GM23338 (cell line): ENCODE results near the gene NPHP4. TPM values are rescaled to one million over a fixed set of nuclear protein-coding genes. Genes with fewer than 3 reads are reported as not detected.

ENCODE experiments used
- ATAC-seq: fragments of 200-7000 bp; cut with Tn5 transposase; 3 replicates; pipeline ENCODE4 v1.9.1; 2020
- DNase-seq: peaks from one replicate; pipeline ENCODE4 v3.0.0-alpha.2; 2015; ENCODE audit warnings: low spot score
- H2AFZ ChIP-seq: fragments of 200-600 bp; sonication (generic); 2 replicates; pipeline ENCODE4 v1.8.0; 2016; ENCODE audit warnings: antibody characterized with exemption, mild to moderate bottlenecking, moderate library complexity
- H3F3A ChIP-seq: fragments of 200-600 bp; sonication (generic); replicated peaks from 2 replicates; pipeline ENCODE4 v1.8.0; 2017; ENCODE audit warnings: antibody characterized with exemption, mixed run types, low read depth
- H3K27ac ChIP-seq: fragments of 200-600 bp; sonication (generic); 2 replicates; pipeline ENCODE4 v1.6.1; 2016; ENCODE audit warnings: low read depth
- H3K27me3 ChIP-seq: fragments of 200-600 bp; sonication (generic); 2 replicates; pipeline ENCODE4 v1.8.0; 2016; ENCODE audit warnings: mild to moderate bottlenecking, mixed run types, moderate library complexity; ENCODE audit not compliant: insufficient read depth
- H3K36me3 ChIP-seq: fragments of 200-600 bp; sonication (generic); 2 replicates; pipeline ENCODE4 v1.8.0; 2016; ENCODE audit warnings: mild to moderate bottlenecking; ENCODE audit not compliant: insufficient read depth
- H3K4me1 ChIP-seq: fragments of 200-600 bp; sonication (generic); 2 replicates; pipeline ENCODE4 v1.8.0; 2016; ENCODE audit warnings: mild to moderate bottlenecking, moderate library complexity; ENCODE audit not compliant: insufficient read depth
- H3K4me2 ChIP-seq: fragments of 200-600 bp; sonication (generic); 2 replicates; pipeline ENCODE4 v1.7.1; 2017; ENCODE audit warnings: mixed run types
- H3K4me3 ChIP-seq: fragments of 200-600 bp; sonication (generic); 2 replicates; pipeline ENCODE4 v1.6.1; 2016; ENCODE audit warnings: mixed run types
- H3K79me2 ChIP-seq: fragments of 200-600 bp; sonication (generic); replicated peaks from 2 replicates; pipeline ENCODE4 v1.8.0; 2017; ENCODE audit warnings: mild to moderate bottlenecking; ENCODE audit not compliant: insufficient read depth
- H3K9me2 ChIP-seq: fragments of 200-600 bp; sonication (generic); 2 replicates; pipeline ENCODE4 v1.8.0; 2017; ENCODE audit not compliant: insufficient read depth
- H4K20me1 ChIP-seq: fragments of 200-600 bp; sonication (generic); replicated peaks from 2 replicates; pipeline ENCODE4 v1.8.0; 2017; ENCODE audit warnings: mild to moderate bottlenecking; ENCODE audit not compliant: insufficient read depth
- H3K27ac Mint-ChIP-seq: 2 replicates; pipeline ENCODE4 v1.8.0; 2020; ENCODE audit warnings: inconsistent platforms, mild to moderate bottlenecking, moderate library complexity, mixed read lengths
- H3K27me3 Mint-ChIP-seq: 3 replicates; pipeline ENCODE4 v1.8.0; 2022; ENCODE audit warnings: low read depth, mild to moderate bottlenecking, moderate library complexity, mixed read lengths, inconsistent platforms; ENCODE audit not compliant: insufficient read depth, poor library complexity
- H3K36me3 Mint-ChIP-seq: 3 replicates; pipeline ENCODE4 v1.8.0; 2021; ENCODE audit warnings: low read depth, mild to moderate bottlenecking, inconsistent platforms, moderate library complexity, mixed read lengths
- H3K4me1 Mint-ChIP-seq: 3 replicates; pipeline ENCODE4 v1.8.0; 2020; ENCODE audit warnings: mild to moderate bottlenecking, inconsistent platforms, mixed read lengths
- H3K4me3 Mint-ChIP-seq: 3 replicates; pipeline ENCODE4 v1.8.0; 2021; ENCODE audit warnings: moderate library complexity, mild to moderate bottlenecking, inconsistent platforms, mixed read lengths
- H3K9me3 Mint-ChIP-seq: 3 replicates; pipeline ENCODE4 v1.8.0; 2020; ENCODE audit warnings: moderate library complexity, mild to moderate bottlenecking, inconsistent platforms, mixed read lengths
- EZH2 ChIP-seq: fragments of 200-600 bp; sonication (generic); IDR thresholded peaks from one replicate; pipeline ENCODE4 v1.8.0; 2017; ENCODE audit warnings: antibody characterized with exemption, mild to moderate bottlenecking, low read depth; ENCODE audit not compliant: unreplicated experiment
- EZH2phosphoT487 ChIP-seq: fragments of 200-600 bp; sonication (generic); IDR thresholded peaks from one replicate; pipeline ENCODE4 v1.8.1; 2018; ENCODE audit warnings: antibody characterized with exemption; ENCODE audit not compliant: unreplicated experiment
- NANOG ChIP-seq: IDR thresholded peaks from 2 replicates; pipeline ENCODE4 v1.6.1; 2016; ENCODE audit warnings: antibody characterized with exemption, borderline replicate concordance
- POLR2AphosphoS5 ChIP-seq: IDR thresholded peaks from 2 replicates; pipeline ENCODE4 v1.6.1; 2016; ENCODE audit warnings: antibody characterized with exemption, low read depth
- STAT1 ChIP-seq: IDR thresholded peaks from one replicate; pipeline ENCODE4 v1.6.1; 2016; ENCODE audit warnings: antibody characterized with exemption; ENCODE audit not compliant: unreplicated experiment
- ZNF331 ChIP-seq: fragments of 250-450 bp; sonication (Bioruptor Pico); IDR thresholded peaks from 2 replicates; pipeline ENCODE4 v1.5.0; 2020; ENCODE audit warnings: low read depth, mild to moderate bottlenecking, moderate library complexity
- polyA plus RNA-seq: library from polyadenylated mRNA; unstranded; fragments of >200 nt; fragmentation: Nextera tagmentation; extraction: Ambion mirVana; gene quantifications from 2 replicates; pipeline ENCODE4 v1.2.1, GENCODE V29; 2016
- total RNA-seq: library from RNA; depleted of rRNA; stranded (reverse); fragments of >200 nt; shearing (Covaris generic); gene quantifications from 2 replicates; pipeline ENCODE4 v1.2.3, GENCODE V29; 2014
- TF ChIP-seq, protein P1 (sequence below): fragments of 250-450 bp; sonication (Bioruptor Pico); IDR thresholded peaks from 2 replicates; pipeline ENCODE4 v1.5.0; 2020; ENCODE audit warnings: mild to moderate bottlenecking, moderate library complexity
- TF ChIP-seq, protein P2 (sequence below), 2 experiments: fragments of 200-600 bp in 1 of 2; sonication (generic) in 1 of 2; conservative IDR thresholded peaks; 2 replicates each; pipeline versions ENCODE4 v1.5.1 to v1.6.1; 2016 to 2017; ENCODE audit warnings: antibody characterized with exemption in 2 of 2, low read depth in 2 of 2, mild to moderate bottlenecking in 2 of 2, moderate library complexity in 1 of 2

The NPHP4 gene
- total and polyA plus RNA-seq, 2 experiments from 2014 or later: 2.5 to 12.4 TPM

DNA sequence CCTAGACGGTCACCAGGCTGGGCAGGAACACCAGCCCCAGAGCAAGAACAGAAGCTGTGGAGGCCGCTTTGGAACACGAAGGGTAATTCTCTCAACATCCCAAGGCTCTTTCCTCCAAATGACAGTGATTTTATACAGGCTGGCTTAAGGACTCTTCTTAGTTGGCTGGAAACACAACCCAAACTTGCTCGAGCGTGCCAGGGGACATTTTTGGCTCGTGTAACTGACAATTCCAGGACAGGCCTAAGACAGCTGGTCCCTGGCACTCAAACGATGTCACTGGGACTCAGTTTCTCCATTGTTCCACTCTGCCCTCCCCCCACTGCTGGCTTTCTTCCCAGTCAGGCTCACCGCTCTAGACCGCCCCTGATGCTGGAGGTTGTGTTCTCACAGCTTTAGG lies 164.7 kb downstream of the NPHP4 start:
- H3K27me3 ChIP-seq: no peaks in the 10 kb centered on the region
- Mint-ChIP-seq H3K4me1 (peaks cover 14% of the 10 kb centered on the region), H3K36me3 (peaks cover 10% of the 10 kb centered on the region), H3K9me3 (peaks cover 9% of the 10 kb centered on the region; the same call in 2 of the 3 replicates), H3K27ac (no peak overlapping the region), H3K4me3 (no peak overlapping the region), H3K27me3 (peaks cover 17% of the 10 kb centered on the region)
- no peak for DNase-seq
- no peaks in the 10 kb centered on the region for H3K9me2 ChIP-seq
- H3K79me2 ChIP-seq: no peaks in the 10 kb centered on the region
- H3K36me3 ChIP-seq: no peaks in the 10 kb centered on the region
- H3F3A ChIP-seq: no peaks in the 10 kb centered on the region
- H2AFZ ChIP-seq: no peak overlapping the region
- H3K4me2 ChIP-seq: no peak overlapping the region
- ATAC-seq: no peak
- H3K4me3 ChIP-seq: no peak overlapping the region
- H4K20me1 ChIP-seq: no peaks in the 10 kb centered on the region
- TF ChIP-seq NANOG: no peak
- no peak for TF ChIP-seq POLR2AphosphoS5
- no peak for TF ChIP-seq EZH2phosphoT487
- TF ChIP-seq, protein P1, sequence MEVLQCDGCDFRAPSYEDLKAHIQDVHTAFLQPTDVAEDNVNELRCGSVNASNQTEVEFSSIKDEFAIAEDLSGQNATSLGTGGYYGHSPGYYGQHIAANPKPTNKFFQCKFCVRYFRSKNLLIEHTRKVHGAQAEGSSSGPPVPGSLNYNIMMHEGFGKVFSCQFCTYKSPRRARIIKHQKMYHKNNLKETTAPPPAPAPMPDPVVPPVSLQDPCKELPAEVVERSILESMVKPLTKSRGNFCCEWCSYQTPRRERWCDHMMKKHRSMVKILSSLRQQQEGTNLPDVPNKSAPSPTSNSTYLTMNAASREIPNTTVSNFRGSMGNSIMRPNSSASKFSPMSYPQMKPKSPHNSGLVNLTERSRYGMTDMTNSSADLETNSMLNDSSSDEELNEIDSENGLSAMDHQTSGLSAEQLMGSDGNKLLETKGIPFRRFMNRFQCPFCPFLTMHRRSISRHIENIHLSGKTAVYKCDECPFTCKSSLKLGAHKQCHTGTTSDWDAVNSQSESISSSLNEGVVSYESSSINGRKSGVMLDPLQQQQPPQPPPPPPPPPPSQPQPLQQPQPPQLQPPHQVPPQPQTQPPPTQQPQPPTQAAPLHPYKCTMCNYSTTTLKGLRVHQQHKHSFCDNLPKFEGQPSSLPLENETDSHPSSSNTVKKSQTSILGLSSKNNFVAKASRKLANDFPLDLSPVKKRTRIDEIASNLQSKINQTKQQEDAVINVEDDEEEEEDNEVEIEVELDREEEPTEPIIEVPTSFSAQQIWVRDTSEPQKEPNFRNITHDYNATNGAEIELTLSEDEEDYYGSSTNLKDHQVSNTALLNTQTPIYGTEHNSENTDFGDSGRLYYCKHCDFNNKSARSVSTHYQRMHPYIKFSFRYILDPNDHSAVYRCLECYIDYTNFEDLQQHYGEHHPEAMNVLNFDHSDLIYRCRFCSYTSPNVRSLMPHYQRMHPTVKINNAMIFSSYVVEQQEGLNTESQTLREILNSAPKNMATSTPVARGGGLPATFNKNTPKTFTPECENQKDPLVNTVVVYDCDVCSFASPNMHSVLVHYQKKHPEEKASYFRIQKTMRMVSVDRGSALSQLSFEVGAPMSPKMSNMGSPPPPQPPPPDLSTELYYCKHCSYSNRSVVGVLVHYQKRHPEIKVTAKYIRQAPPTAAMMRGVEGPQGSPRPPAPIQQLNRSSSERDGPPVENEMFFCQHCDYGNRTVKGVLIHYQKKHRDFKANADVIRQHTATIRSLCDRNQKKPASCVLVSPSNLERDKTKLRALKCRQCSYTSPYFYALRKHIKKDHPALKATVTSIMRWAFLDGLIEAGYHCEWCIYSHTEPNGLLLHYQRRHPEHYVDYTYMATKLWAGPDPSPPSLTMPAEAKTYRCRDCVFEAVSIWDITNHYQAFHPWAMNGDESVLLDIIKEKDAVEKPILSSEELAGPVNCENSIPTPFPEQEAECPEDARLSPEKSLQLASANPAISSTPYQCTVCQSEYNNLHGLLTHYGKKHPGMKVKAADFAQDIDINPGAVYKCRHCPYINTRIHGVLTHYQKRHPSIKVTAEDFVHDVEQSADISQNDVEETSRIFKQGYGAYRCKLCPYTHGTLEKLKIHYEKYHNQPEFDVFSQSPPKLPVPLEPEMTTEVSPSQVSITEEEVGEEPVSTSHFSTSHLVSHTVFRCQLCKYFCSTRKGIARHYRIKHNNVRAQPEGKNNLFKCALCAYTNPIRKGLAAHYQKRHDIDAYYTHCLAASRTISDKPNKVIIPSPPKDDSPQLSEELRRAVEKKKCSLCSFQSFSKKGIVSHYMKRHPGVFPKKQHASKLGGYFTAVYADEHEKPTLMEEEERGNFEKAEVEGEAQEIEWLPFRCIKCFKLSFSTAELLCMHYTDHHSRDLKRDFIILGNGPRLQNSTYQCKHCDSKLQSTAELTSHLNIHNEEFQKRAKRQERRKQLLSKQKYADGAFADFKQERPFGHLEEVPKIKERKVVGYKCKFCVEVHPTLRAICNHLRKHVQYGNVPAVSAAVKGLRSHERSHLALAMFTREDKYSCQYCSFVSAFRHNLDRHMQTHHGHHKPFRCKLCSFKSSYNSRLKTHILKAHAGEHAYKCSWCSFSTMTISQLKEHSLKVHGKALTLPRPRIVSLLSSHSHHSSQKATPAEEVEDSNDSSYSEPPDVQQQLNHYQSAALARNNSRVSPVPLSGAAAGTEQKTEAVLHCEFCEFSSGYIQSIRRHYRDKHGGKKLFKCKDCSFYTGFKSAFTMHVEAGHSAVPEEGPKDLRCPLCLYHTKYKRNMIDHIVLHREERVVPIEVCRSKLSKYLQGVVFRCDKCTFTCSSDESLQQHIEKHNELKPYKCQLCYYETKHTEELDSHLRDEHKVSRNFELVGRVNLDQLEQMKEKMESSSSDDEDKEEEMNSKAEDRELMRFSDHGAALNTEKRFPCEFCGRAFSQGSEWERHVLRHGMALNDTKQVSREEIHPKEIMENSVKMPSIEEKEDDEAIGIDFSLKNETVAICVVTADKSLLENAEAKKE (CRISPR knock-in tag): no peak
- no peak for TF ChIP-seq EZH2
- TF ChIP-seq, protein P2, sequence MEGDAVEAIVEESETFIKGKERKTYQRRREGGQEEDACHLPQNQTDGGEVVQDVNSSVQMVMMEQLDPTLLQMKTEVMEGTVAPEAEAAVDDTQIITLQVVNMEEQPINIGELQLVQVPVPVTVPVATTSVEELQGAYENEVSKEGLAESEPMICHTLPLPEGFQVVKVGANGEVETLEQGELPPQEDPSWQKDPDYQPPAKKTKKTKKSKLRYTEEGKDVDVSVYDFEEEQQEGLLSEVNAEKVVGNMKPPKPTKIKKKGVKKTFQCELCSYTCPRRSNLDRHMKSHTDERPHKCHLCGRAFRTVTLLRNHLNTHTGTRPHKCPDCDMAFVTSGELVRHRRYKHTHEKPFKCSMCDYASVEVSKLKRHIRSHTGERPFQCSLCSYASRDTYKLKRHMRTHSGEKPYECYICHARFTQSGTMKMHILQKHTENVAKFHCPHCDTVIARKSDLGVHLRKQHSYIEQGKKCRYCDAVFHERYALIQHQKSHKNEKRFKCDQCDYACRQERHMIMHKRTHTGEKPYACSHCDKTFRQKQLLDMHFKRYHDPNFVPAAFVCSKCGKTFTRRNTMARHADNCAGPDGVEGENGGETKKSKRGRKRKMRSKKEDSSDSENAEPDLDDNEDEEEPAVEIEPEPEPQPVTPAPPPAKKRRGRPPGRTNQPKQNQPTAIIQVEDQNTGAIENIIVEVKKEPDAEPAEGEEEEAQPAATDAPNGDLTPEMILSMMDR (conservative IDR thresholded peaks at IDR 0.05; ENCODE audit: low read depth in 2 of 2): no peak
- no peak for TF ChIP-seq ZNF331 (CRISPR knock-in tag)
- no peak for TF ChIP-seq STAT1
- no peak overlapping the region for H3K27ac ChIP-seq
- H3K4me1 ChIP-seq: peaks cover 5% of the 10 kb centered on the region
